GM10248 (cell line): ENCODE results near the gene PLCL1.

Experiments
- CTCF ChIA-PET: fragments of 300-600 bp; sonication (Branson Sonifier 250); formaldehyde crosslinking; extraction: SDS; loops from one replicate; lab custom pipeline; 2021; ENCODE audit warnings: antibody characterized with exemption; lab: Yijun Ruan, JAX
- POLR2A ChIA-PET: fragments of 350-650 bp; sonication (Branson Sonifier 250); formaldehyde crosslinking; extraction: SDS; loops from one replicate; lab custom pipeline; 2020; ENCODE audit warnings: antibody characterized with exemption; lab: Yijun Ruan, JAX
- DNase-seq: peaks from one replicate; pipeline ENCODE4 v3.0.0; 2012; ENCODE audit errors: extremely low spot score
- CTCF ChIP-seq: IDR thresholded peaks from 2 replicates; pipeline ENCODE4 v1.5.1; 2012; ENCODE audit warnings: mild to moderate bottlenecking, low read depth; ENCODE audit errors: extremely low read depth, missing control alignments, control extremely low read depth

The PLCL1 gene

GRCh38 chr2:197944416-197945096 lies 140.2 kb downstream of the PLCL1 start:
- CTCF ChIA-PET, result interaction anchor here (0.8 to 1.5 kb wide), 3 partner anchors 12 to 43 kb away, joined by 3 to 7 read pairs (median 3); no protein-coding TSS in a partner anchor
- TF ChIP-seq CTCF, result no peak
- DNase-seq, result no peak
- POLR2A ChIA-PET, result no interaction called here

GRCh38 chr2:197946562-197946961 lies 142.2 kb downstream of the PLCL1 start:
- no peak for DNase-seq
- ChIA-PET CTCF (no interaction called here), POLR2A (no interaction called here)
- no peak for TF ChIP-seq CTCF

GRCh38 chr2:197947219-197947757 lies 142.9 kb downstream of the PLCL1 start:
- TF ChIP-seq CTCF, result no peak
- ChIA-PET CTCF (no interaction called here), POLR2A (no interaction called here)
- DNase-seq, result no peak

- ChIA-PET CTCF (no interaction called here), POLR2A (no interaction called here)
- no peak for DNase-seq
- no peak for TF ChIP-seq CTCF
These were observed 144.8 kb downstream of the PLCL1 start for GRCh38 chr2:197949224-197949623.

- POLR2A ChIA-PET, result no interaction called here
- CTCF ChIA-PET, result interaction anchor here (1.0 kb wide), 1 partner anchor 36 kb away, joined by 3 read pairs; no protein-coding TSS in a partner anchor
- DNase-seq, result no peak
- no peak for TF ChIP-seq CTCF
These were observed 145.6 kb downstream of the PLCL1 start for GRCh38 chr2:197950006-197950405.

GRCh38 chr2:197950724-197951123 lies 146.3 kb downstream of the PLCL1 start:
- ChIA-PET POLR2A (no interaction called here), CTCF (no interaction called here)
- TF ChIP-seq CTCF, result no peak
- DNase-seq, result no peak
